ENCODE measurements around the gene FGF1. TPM values are rescaled to one million over a fixed set of nuclear protein-coding genes. Genes with fewer than 3 reads are reported as not detected.

FGF1 gene
- total RNA-seq, 2 donors from 2014 or later = 0.77 TPM; not detected in 1

DNA sequence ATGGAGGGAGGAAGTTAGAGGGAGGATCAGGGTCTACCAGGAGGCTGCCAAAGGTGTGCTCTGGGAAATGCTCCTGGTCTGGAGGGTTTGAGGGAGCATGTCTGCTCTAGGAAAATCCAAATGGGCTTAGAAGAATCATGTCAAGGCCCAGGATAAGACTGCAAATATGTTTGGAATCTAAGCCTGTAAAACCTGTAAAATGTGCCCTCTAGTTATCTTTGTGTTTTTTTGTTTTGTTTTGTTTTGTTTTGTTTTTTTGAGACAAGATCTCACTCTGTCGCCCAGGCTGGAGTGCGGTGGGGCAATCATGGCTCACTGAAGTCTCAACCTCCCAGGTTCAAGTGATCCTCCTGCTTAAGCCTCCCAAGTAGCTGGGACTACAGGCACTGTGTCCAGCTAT, 135.4 kb downstream of the FGF1 start:
- H3K9me3 Mint-ChIP-seq = no peaks in the 10 kb centered on the region
- Histone ChIP-seq H3K36me3 (ENCODE audit: control insufficient read depth, insufficient read depth, low read length) (no peaks in the 10 kb centered on the region), H3K27ac (ENCODE audit: low read depth, low read length) (no peak overlapping the region), H3K4me1 (ENCODE audit: control insufficient read depth, insufficient read depth, low read length) (peaks cover under 1% of the 10 kb centered on the region), H3K9me3 (ENCODE audit: control insufficient read depth, low read length) (no peaks in the 10 kb centered on the region), H3K9ac (ENCODE audit: extremely low read depth, low read length, poor library complexity, severe bottlenecking) (no peak overlapping the region), H3K4me3 (ENCODE audit: low read length) (no peak overlapping the region), H3K27me3 (ENCODE audit: control insufficient read depth, insufficient read depth, low read length, poor library complexity, severe bottlenecking) (no peaks in the 10 kb centered on the region)
- H3K27me3 Mint-ChIP-seq (ENCODE audit: insufficient read depth) = no peaks in the 10 kb centered on the region
- no peaks in the 10 kb centered on the region for H3K36me3 Mint-ChIP-seq (ENCODE audit: low read depth)
- no peak for DNase-seq
- TF ChIP-seq, protein P1, sequence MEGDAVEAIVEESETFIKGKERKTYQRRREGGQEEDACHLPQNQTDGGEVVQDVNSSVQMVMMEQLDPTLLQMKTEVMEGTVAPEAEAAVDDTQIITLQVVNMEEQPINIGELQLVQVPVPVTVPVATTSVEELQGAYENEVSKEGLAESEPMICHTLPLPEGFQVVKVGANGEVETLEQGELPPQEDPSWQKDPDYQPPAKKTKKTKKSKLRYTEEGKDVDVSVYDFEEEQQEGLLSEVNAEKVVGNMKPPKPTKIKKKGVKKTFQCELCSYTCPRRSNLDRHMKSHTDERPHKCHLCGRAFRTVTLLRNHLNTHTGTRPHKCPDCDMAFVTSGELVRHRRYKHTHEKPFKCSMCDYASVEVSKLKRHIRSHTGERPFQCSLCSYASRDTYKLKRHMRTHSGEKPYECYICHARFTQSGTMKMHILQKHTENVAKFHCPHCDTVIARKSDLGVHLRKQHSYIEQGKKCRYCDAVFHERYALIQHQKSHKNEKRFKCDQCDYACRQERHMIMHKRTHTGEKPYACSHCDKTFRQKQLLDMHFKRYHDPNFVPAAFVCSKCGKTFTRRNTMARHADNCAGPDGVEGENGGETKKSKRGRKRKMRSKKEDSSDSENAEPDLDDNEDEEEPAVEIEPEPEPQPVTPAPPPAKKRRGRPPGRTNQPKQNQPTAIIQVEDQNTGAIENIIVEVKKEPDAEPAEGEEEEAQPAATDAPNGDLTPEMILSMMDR (conservative IDR thresholded peaks at IDR 0.05) = no peak
- H3K4me1 Mint-ChIP-seq = peaks cover 30% of the 10 kb centered on the region
- WGBS, 2 experiments (ENCODE audit: insufficient coverage in 1 of 2, insufficient read length in 1 of 2) = 99 to 100% methylated on average over 2 of the region's 2 CpGs
- no peak overlapping the region for H3K4me3 Mint-ChIP-seq
- no peak overlapping the region for H3K27ac Mint-ChIP-seq

DNA sequence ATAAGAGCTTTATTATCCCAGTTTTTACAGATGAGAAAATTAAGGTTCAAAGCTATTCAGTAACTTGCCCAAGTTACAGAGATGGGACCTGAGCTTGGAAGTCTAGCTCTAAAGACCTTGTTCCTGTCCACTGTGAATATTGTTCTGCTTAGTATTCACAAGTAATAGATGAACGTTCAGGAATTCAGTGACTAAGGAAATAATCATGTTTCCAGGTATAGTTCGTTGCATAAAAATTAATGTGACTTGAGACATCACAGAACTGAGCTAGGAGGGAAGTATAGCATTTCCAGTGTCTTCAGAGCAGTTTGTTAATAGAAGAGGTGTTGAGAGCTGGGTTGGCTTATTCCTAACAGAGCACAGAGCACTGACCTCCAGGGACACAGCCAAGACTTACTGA, 136.1 kb downstream of the FGF1 start:
- peaks cover 31% of the 10 kb centered on the region for H3K4me1 Mint-ChIP-seq
- no peaks in the 10 kb centered on the region for H3K36me3 Mint-ChIP-seq (ENCODE audit: low read depth)
- no peak for DNase-seq
- 86 to 90% methylated on average over 2 of the region's 2 CpGs for WGBS, 2 experiments (ENCODE audit: insufficient coverage in 1 of 2, insufficient read length in 1 of 2)
- no peak overlapping the region for H3K27ac Mint-ChIP-seq
- H3K27me3 Mint-ChIP-seq (ENCODE audit: insufficient read depth) = no peaks in the 10 kb centered on the region
- H3K9ac ChIP-seq (ENCODE audit: extremely low read depth, low read length, poor library complexity, severe bottlenecking) = no peak overlapping the region
- H3K9me3 Mint-ChIP-seq = no peaks in the 10 kb centered on the region
- H3K27ac ChIP-seq (ENCODE audit: low read depth, low read length) = no peak overlapping the region
- no peaks in the 10 kb centered on the region for H3K9me3 ChIP-seq (ENCODE audit: control insufficient read depth, low read length)
- H3K4me3 ChIP-seq (ENCODE audit: low read length) = no peak overlapping the region
- peaks cover 3% of the 10 kb centered on the region for H3K4me1 ChIP-seq (ENCODE audit: control insufficient read depth, insufficient read depth, low read length)
- no peaks in the 10 kb centered on the region for H3K36me3 ChIP-seq (ENCODE audit: control insufficient read depth, insufficient read depth, low read length)
- H3K27me3 ChIP-seq (ENCODE audit: control insufficient read depth, insufficient read depth, low read length, poor library complexity, severe bottlenecking) = no peaks in the 10 kb centered on the region
- TF ChIP-seq, protein P1 (conservative IDR thresholded peaks at IDR 0.05) = no peak
- H3K4me3 Mint-ChIP-seq = no peak overlapping the region

DNA sequence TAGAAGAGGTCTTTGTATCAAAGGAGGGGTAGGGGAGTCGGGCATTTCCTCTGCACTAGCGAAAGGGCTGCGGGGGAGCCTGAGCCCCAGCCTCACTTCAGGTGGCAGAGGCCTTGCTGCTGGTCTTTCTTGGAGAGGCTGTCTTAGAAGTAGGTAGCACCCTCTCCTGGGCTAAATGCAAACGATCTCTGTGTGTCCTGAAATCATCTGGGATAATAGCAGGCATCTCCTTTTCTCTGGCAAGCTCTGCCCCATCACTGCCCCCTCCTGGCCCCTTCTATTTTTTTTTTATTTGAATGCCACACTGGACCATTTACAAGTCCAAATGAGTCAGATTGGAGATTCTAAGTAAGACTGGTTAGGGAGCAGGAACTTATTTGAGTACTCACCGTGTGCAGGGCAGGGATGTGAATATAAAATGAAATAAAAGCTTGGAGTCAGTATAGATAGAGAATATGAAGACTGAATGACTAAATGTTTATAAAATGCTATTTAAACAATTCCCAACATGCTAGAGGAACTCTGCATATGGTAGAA, 137.1 kb downstream of the FGF1 start:
- peaks cover 3% of the 10 kb centered on the region for H3K4me1 ChIP-seq (ENCODE audit: control insufficient read depth, insufficient read depth, low read length)
- Mint-ChIP-seq H3K27me3 (ENCODE audit: insufficient read depth) (no peaks in the 10 kb centered on the region), H3K4me1 (peaks cover 42% of the 10 kb centered on the region), H3K9me3 (no peaks in the 10 kb centered on the region), H3K36me3 (ENCODE audit: low read depth) (no peaks in the 10 kb centered on the region), H3K27ac (no peak overlapping the region), H3K4me3 (no peak overlapping the region)
- H3K4me3 ChIP-seq (ENCODE audit: low read length) = no peak overlapping the region
- no peaks in the 10 kb centered on the region for H3K27me3 ChIP-seq (ENCODE audit: control insufficient read depth, insufficient read depth, low read length, poor library complexity, severe bottlenecking)
- H3K9me3 ChIP-seq (ENCODE audit: control insufficient read depth, low read length) = no peaks in the 10 kb centered on the region
- no peak overlapping the region for H3K27ac ChIP-seq (ENCODE audit: low read depth, low read length)
- 4 to 7% methylated on average over 2 to 5 of the region's 5 CpGs for WGBS, 2 experiments (ENCODE audit: insufficient coverage in 1 of 2, insufficient read length in 1 of 2)
- TF ChIP-seq, protein P1 (conservative IDR thresholded peaks at IDR 0.05) = peak; percentile 98
- no peaks in the 10 kb centered on the region for H3K36me3 ChIP-seq (ENCODE audit: control insufficient read depth, insufficient read depth, low read length)
- peak; percentile 94 for DNase-seq
- H3K9ac ChIP-seq (ENCODE audit: extremely low read depth, low read length, poor library complexity, severe bottlenecking) = no peak overlapping the region
